Activated T-cell treated with anti-CD3 and anti-CD28 coated beads for 4 hours (primary cell): Measurements from ENCODE around the gene ZFAND6.
A peak's percentile ranks its signal among the peaks of the same experiment; 100 is the strongest.
"Not testable (repeated sequence)": the region's sequence is repeated elsewhere in the genome, so short reads cannot be mapped to it uniquely, and the experiment has no call there.

Source experiments
- DNase-seq: peaks from one replicate; pipeline ENCODE4 v3.0.0-alpha.2; 2020

Gene ZFAND6

GRCh38 chr15:80152180-80152895 is 92.9 kb downstream of the ZFAND6 start:
- DNase-seq: peak; percentile 83

- DNase-seq: no peak
These were observed 93.7 kb downstream of the ZFAND6 start, which contains the start of gene FAH for GRCh38 chr15:80152896-80153876. Gene FAH (plus strand): TSS chr15:80152999. CDS start chr15:80153055, 56 bp downstream.

GRCh38 chr15:80153900-80154299 is 94.4 kb downstream of the ZFAND6 start:
- DNase-seq: no peak

- DNase-seq: no peak
These were observed 94.9 kb downstream of the ZFAND6 start for GRCh38 chr15:80154336-80154735.

- DNase-seq: no peak
These were observed 95.5 kb downstream of the ZFAND6 start for GRCh38 chr15:80155001-80155377.

- not testable (repeated sequence) for DNase-seq
These were observed 96.1 kb downstream of the ZFAND6 start for GRCh38 chr15:80155378-80156175.

- DNase-seq: no peak
These were observed 96.8 kb downstream of the ZFAND6 start for GRCh38 chr15:80156176-80156720.

GRCh38 chr15:80157215-80157614 is 97.7 kb downstream of the ZFAND6 start:
- DNase-seq: no peak

GRCh38 chr15:80159301-80159700 is 99.8 kb downstream of the ZFAND6 start:
- no peak for DNase-seq

- DNase-seq: no peak
These were observed 100.5 kb downstream of the ZFAND6 start for GRCh38 chr15:80159811-80160569.

GRCh38 chr15:80160570-80161156 is 101.2 kb downstream of the ZFAND6 start:
- no peak for DNase-seq

- DNase-seq: no peak
These were observed 102.1 kb downstream of the ZFAND6 start for GRCh38 chr15:80161468-80162016.

- DNase-seq: no peak
These were observed 102.6 kb downstream of the ZFAND6 start for GRCh38 chr15:80162059-80162554.

GRCh38 chr15:80163217-80163616 is 103.7 kb downstream of the ZFAND6 start:
- no peak for DNase-seq

GRCh38 chr15:80163897-80164296 is 104.4 kb downstream of the ZFAND6 start:
- DNase-seq: no peak

- no peak for DNase-seq
These were observed 108.5 kb downstream of the ZFAND6 start for GRCh38 chr15:80167936-80168335.

- no peak for DNase-seq
These were observed 108.9 kb downstream of the ZFAND6 start for GRCh38 chr15:80168421-80168820.

GRCh38 chr15:80169768-80170357 is 110.4 kb downstream of the ZFAND6 start:
- DNase-seq: no peak

- DNase-seq: no peak
These were observed 111.1 kb downstream of the ZFAND6 start for GRCh38 chr15:80170596-80170995.

- DNase-seq: no peak
These were observed 112.3 kb downstream of the ZFAND6 start for GRCh38 chr15:80171787-80172186.

- DNase-seq: no peak
These were observed 112.9 kb downstream of the ZFAND6 start for GRCh38 chr15:80172401-80172800.
